Midbrain (tissue), 1 donor: Measurements from ENCODE around the gene PURA.

ENCODE experiments used
- DNase-seq: peaks from one replicate; lab custom pipeline; 2025; lab: John Stamatoyannopoulos, UW

The PURA gene

GRCh38 chr5:140113699-140114263, at the start of gene PURA:
TSS of gene PURA (plus strand) at chr5:140114109. CDS start at chr5:140114182, 73 bp downstream.
- peak; percentile 86 for DNase-seq

- no peak for DNase-seq
Measured at GRCh38 chr5:140072812-140073211, 41.1 kb upstream of the PURA start.

DNA sequence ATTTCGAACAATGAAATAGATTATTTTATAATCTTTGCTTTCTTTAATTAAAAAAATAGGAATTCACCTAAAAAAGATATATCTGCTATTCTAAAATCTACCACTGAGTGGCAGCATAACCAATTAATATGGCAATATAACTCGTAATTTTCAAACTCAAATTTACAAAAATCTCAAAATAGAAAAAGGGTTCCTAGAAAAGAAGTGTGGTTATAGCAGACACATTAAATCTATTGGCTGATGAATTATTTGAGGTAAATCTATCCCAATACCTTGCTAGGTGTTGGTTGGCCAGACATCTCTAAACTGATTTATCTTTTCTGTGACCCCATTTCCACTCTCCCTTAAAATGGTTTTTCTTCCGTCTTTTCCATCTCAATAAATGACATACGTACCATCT, 40.6 kb upstream of the PURA start:
- no peak for DNase-seq

DNA sequence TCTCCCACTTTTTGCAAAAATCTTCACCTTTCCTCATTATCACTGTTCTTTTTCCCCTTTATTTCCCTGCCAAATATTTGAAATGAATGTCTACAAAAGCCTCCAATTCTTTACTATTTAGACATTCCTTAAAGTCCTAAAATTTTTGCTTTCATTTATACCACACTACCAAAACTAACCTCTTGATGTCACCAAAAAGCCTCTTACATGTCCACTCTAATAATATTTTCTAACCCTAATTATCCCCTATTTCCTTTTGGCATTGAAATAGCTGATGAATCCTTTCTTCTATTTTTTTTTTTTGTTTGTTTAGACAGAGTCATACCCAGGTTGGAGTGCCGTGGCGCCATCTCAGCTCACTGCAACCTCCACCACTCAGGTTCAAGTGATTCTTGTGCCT, 38.5 kb upstream of the PURA start:
- DNase-seq = no peak

- no peak for DNase-seq
Measured at GRCh38 chr5:140076142-140076541, 37.8 kb upstream of the PURA start.

GRCh38 chr5:140076788-140077187, 37.1 kb upstream of the PURA start:
- DNase-seq = no peak

DNA sequence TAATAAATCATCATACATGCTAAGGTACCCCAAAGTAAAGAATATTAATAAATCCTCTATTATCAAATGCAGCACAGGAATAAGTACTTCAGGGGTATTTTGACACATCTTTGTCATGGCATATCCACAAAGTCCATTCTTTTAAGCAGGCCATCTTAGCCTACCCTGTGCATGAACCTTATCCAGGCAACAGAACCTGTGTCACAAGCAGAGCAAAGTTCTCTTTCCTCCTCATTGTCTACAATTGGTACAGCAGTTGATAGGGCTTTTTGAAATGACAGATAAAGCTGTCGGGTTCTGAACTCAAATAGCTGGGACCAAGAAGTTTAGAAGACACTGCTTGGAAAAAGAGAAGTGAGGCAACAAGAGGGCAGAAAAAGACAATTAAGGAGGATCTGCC, 30.8 kb upstream of the PURA start:
- DNase-seq = no peak

- no peak for DNase-seq
Measured at GRCh38 chr5:140083650-140084049, 30.3 kb upstream of the PURA start.

DNA sequence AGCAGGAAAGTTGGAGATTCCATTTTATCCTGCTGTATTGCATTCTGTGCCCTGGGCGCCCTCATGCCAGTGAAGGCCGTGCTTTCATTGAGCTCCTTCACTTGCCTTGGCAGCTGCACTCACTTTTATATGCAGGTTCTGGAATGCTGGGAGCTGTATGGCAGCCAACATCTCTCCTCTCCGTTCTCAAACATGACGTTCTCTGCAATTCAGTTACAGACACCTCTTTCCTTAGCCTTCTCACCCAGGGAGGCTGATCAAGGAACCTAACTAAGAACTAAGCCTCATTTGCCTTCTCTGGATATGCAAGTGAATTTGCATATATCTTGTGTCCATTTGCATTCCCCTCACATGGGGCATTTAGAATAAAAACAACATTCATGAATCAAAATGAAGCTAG, 29.4 kb upstream of the PURA start:
- DNase-seq = peak; percentile 20

DNA sequence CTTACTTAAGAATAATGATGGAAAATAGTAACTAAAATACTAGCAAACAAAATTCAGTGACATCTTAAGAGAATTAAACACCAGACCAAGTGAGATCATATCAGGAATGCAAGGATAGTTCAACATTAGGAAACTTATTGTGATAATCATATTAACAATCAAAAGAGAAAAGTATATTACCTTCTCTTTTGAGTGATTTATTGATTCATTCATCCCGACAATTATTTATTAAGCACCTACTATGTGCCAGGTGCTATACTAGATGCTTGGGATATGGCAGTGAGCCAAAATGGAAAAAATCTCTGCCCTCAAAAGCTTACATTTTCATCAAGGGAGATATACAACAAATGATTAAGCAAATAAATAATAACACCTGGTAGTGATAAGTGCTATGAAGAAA, 23.7 kb upstream of the PURA start:
- no peak for DNase-seq

DNA sequence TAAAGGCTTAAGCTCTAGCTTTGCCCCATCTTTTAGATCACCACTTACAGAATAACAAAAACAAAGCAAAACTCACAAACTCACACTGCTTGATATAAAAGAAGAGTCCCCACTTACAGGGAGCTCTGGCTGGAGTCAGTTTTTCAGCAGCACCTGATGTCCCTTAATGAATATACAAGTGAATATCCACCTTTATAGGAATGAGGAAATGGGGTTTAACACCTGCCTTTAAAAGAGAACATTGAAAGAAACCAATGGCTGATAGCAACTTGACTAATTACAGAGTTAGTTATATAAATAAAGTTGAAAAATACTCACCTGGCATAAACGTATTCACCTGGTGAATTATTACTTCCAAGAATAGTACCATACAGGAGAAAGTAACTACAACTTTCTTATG, 20.7 kb upstream of the PURA start:
- no peak for DNase-seq

- no peak for DNase-seq
Measured at GRCh38 chr5:140093866-140094265, 20.0 kb upstream of the PURA start.

- DNase-seq = no peak
Measured at GRCh38 chr5:140094889-140095288, 19.0 kb upstream of the PURA start.

- DNase-seq = no peak
Measured at GRCh38 chr5:140101179-140101578, 12.7 kb upstream of the PURA start.

- no peak for DNase-seq
Measured at GRCh38 chr5:140103154-140103553, 10.8 kb upstream of the PURA start.

- DNase-seq = no peak
Measured at GRCh38 chr5:140104100-140104499, 9.8 kb upstream of the PURA start.

DNA sequence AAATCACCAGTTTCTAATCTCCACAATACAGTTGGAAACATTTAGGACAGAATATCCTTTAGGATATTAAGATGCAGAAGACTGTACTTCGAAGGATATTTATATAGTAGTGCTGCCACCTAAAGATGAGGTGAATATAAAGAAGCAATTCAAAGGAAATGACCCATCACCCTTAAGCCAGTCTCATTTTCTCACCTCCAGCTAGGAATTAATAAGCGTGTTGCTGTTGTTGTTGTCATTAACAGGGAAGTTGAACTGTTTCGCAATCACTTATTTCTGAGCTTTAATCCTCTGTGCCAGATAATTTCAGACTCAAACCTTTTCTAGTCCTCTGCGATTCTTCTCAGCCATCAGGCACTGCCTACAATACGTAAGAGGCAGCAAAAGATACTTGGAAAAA, 7.8 kb upstream of the PURA start:
- DNase-seq = no peak

GRCh38 chr5:140106805-140107311, 7.1 kb upstream of the PURA start:
- DNase-seq = no peak

- DNase-seq = peak; percentile 91
Measured at GRCh38 chr5:140107312-140108092, 6.4 kb upstream of the PURA start.

- DNase-seq = no peak
Measured at GRCh38 chr5:140108093-140109017, 5.6 kb upstream of the PURA start.

GRCh38 chr5:140109018-140109758, 4.7 kb upstream of the PURA start:
- DNase-seq = no peak
